H1 (cell line): ENCODE measurements around the gene PELI2. TPM values are rescaled to one million over a fixed set of nuclear protein-coding genes. Genes with fewer than 3 reads are reported as not detected.

Experiments
- CTCF ChIA-PET: fragments of 300-600 bp; sonication (Branson Sonifier 250); formaldehyde crosslinking; loops from one replicate; lab custom pipeline; 2021; ENCODE audit not compliant: partially characterized antibody; lab: Charles Lee
- POLR2A ChIA-PET: fragments of 300-600 bp; sonication (Branson Sonifier 250); formaldehyde crosslinking; loops from one replicate; lab custom pipeline; 2021; ENCODE audit warnings: inconsistent platforms; ENCODE audit not compliant: partially characterized antibody; lab: Charles Lee
- DNase-seq, 2 experiments: peaks; one replicate each; pipeline versions ENCODE4 v3.0.0 to v3.0.0-alpha.2; 2010 to 2022; ENCODE audit warnings: low spot score in 2 of 2, low read depth in 1 of 2, mixed read lengths in 1 of 2
- FAIRE-seq: peaks from 2 replicates; lab custom pipeline; 2011; peaks lifted over from hg19 to GRCh38; lab: Jason Lieb, UNC
- H2AFZ ChIP-seq: 2 replicates; pipeline ENCODE4 v1.8.1; 2012; ENCODE audit warnings: low read length, inconsistent platforms
- H2AK5ac ChIP-seq: 2 replicates; pipeline ENCODE4 v1.6.1; 2013; ENCODE audit warnings: low read depth, low read length
- H2BK120ac ChIP-seq: replicated peaks from 2 replicates; pipeline ENCODE3; 2013; ENCODE audit warnings: low read depth, low read length, inconsistent platforms
- H2BK12ac ChIP-seq: 2 replicates; pipeline ENCODE4 v1.6.1; 2013; ENCODE audit warnings: low read depth, low read length
- H2BK15ac ChIP-seq: 2 replicates; pipeline ENCODE4 v1.6.1; 2013; ENCODE audit warnings: low read length
- H2BK20ac ChIP-seq: 2 replicates; pipeline ENCODE4 v1.6.1; 2013; ENCODE audit warnings: low read length
- H2BK5ac ChIP-seq: 2 replicates; pipeline ENCODE4 v1.6.1; 2013; ENCODE audit warnings: low read depth, low read length
- H3K14ac ChIP-seq: 2 replicates; pipeline ENCODE4 v1.6.1; 2013; ENCODE audit warnings: inconsistent platforms; ENCODE audit not compliant: insufficient read length
- H3K18ac ChIP-seq: 2 replicates; pipeline ENCODE4 v1.6.1; 2013; ENCODE audit warnings: low read length; ENCODE audit errors: extremely low read depth
- H3K23ac ChIP-seq: 2 replicates; pipeline ENCODE4 v1.6.1; 2013; ENCODE audit warnings: inconsistent platforms; ENCODE audit not compliant: insufficient read length
- H3K23me2 ChIP-seq: 2 replicates; pipeline ENCODE4 v1.6.1; 2013; ENCODE audit warnings: low read depth, low read length
- H3K27ac ChIP-seq: 2 replicates; pipeline ENCODE4 v1.6.1; 2011; ENCODE audit warnings: low read depth, low read length, inconsistent platforms
- H3K27me3 ChIP-seq, 4 experiments: replicated peaks in 1 of 4; 1 replicate in 1 of 4; 2 replicates in 3 of 4; pipeline versions ENCODE4 v1.6.1 to v1.8.1; 2011 to 2013; ENCODE audit warnings: low read length in 3 of 4, mild to moderate bottlenecking in 3 of 4, inconsistent platforms in 2 of 4, mixed read lengths in 2 of 4, moderate library complexity in 1 of 4; ENCODE audit not compliant: control insufficient read depth in 3 of 4, insufficient read depth in 3 of 4; ENCODE audit errors: extremely low read depth in 1 of 4
- H3K36me3 ChIP-seq, 4 experiments: 2 replicates each; pipeline versions ENCODE4 v1.6.1 to v1.8.1; 2011 to 2013; ENCODE audit warnings: mild to moderate bottlenecking in 4 of 4, low read length in 3 of 4, moderate library complexity in 2 of 4, control low read depth in 1 of 4, inconsistent platforms in 1 of 4; ENCODE audit not compliant: insufficient read depth in 4 of 4, control insufficient read depth in 2 of 4
- H3K4ac ChIP-seq: replicated peaks from 2 replicates; pipeline ENCODE3; 2013; ENCODE audit warnings: low read length, low read depth, mixed read lengths, inconsistent platforms; ENCODE audit not compliant: insufficient read length
- H3K4me1 ChIP-seq, 4 experiments: replicated peaks in 1 of 4; 1 replicate in 1 of 4; 2 replicates in 3 of 4; pipeline versions ENCODE4 v1.6.1 to v1.8.1; 2011 to 2013; ENCODE audit warnings: low read length in 3 of 4, inconsistent platforms in 2 of 4, mixed read lengths in 1 of 4; ENCODE audit not compliant: insufficient read depth in 4 of 4, control insufficient read depth in 3 of 4
- H3K4me2 ChIP-seq, 2 experiments: 2 replicates each; pipeline versions ENCODE4 v1.6.1 to v1.8.1; 2011 to 2013; ENCODE audit warnings: low read depth in 2 of 2, low read length in 2 of 2, control low read depth in 1 of 2, inconsistent platforms in 1 of 2, mild to moderate bottlenecking in 1 of 2; ENCODE audit not compliant: insufficient read depth in 1 of 2
- H3K4me3 ChIP-seq, 4 experiments: fragments of 200-600, 300-600 bp in 1 of 4; sonication (generic), shearing (Covaris generic), sonication (Bioruptor Twin) in 1 of 4; 2 replicates each; pipeline versions ENCODE4 v1.5.1 to v1.8.1; 2011 to 2016; ENCODE audit warnings: low read length in 4 of 4, low read depth in 3 of 4, control low read depth in 2 of 4, inconsistent platforms in 2 of 4, mild to moderate bottlenecking in 2 of 4, mixed read lengths in 1 of 4, moderate library complexity in 1 of 4; ENCODE audit not compliant: insufficient read depth in 2 of 4; ENCODE audit errors: extremely low read depth in 1 of 4
- H3K56ac ChIP-seq: replicated peaks from 2 replicates; pipeline ENCODE3; 2013; ENCODE audit warnings: low read depth, mild to moderate bottlenecking, mixed read lengths, low read length, inconsistent platforms; ENCODE audit not compliant: insufficient read length
- H3K79me1 ChIP-seq: 2 replicates; pipeline ENCODE4 v1.6.1; 2013; ENCODE audit warnings: low read depth, low read length, control low read depth
- H3K79me2 ChIP-seq, 2 experiments: 2 replicates each; pipeline versions ENCODE4 v1.6.1 to v1.8.1; 2012 to 2013; ENCODE audit warnings: low read length in 2 of 2, mild to moderate bottlenecking in 2 of 2, inconsistent platforms in 1 of 2; ENCODE audit not compliant: insufficient read depth in 2 of 2, control insufficient read depth in 1 of 2
- H3K9ac ChIP-seq, 4 experiments: replicated peaks in 1 of 4; 1 replicate in 1 of 4; 2 replicates in 3 of 4; pipeline versions ENCODE4 v1.6.1 to v1.8.1; 2011 to 2013; ENCODE audit warnings: low read depth in 3 of 4, low read length in 3 of 4, control low read depth in 2 of 4, mild to moderate bottlenecking in 2 of 4, moderate library complexity in 2 of 4, inconsistent platforms in 1 of 4; ENCODE audit errors: extremely low read depth in 1 of 4
- H3K9me3 ChIP-seq, 2 experiments: 2 replicates each; pipeline versions ENCODE4 v1.6.1 to v1.8.1; 2012 to 2013; ENCODE audit warnings: mild to moderate bottlenecking in 2 of 2, moderate library complexity in 2 of 2, control low read depth in 1 of 2, inconsistent platforms in 1 of 2, low read depth in 1 of 2, low read length in 1 of 2, mixed read lengths in 1 of 2; ENCODE audit not compliant: insufficient read depth in 2 of 2
- H4K20me1 ChIP-seq, 2 experiments: replicated peaks in 1 of 2; 2 replicates each; pipeline versions ENCODE3 to v1.8.1; 2011 to 2013; ENCODE audit warnings: inconsistent platforms in 2 of 2, low read length in 2 of 2, mild to moderate bottlenecking in 1 of 2; ENCODE audit not compliant: insufficient read depth in 2 of 2, control insufficient read depth in 1 of 2
- H4K5ac ChIP-seq: 2 replicates; pipeline ENCODE4 v1.6.1; 2013; ENCODE audit warnings: low read length, low read depth, mixed read lengths, inconsistent platforms; ENCODE audit not compliant: insufficient read length
- H4K8ac ChIP-seq: 2 replicates; pipeline ENCODE4 v1.8.0; 2013; ENCODE audit warnings: mild to moderate bottlenecking, moderate library complexity, low read length, inconsistent platforms; ENCODE audit not compliant: insufficient read depth; ENCODE audit errors: extremely low read depth
- H4K91ac ChIP-seq: replicated peaks from 2 replicates; pipeline ENCODE3; 2013; ENCODE audit warnings: low read length, mixed read lengths, inconsistent platforms; ENCODE audit not compliant: insufficient read length
- BACH1 ChIP-seq: IDR thresholded peaks from 2 replicates; pipeline ENCODE4 v1.6.1; 2012; ENCODE audit warnings: low read length, improper control_type of control experiment
- CBX5 ChIP-seq: fragments of 300-800, 300-1000 bp; sonication (generic); IDR thresholded peaks from 2 replicates; pipeline ENCODE4 v1.7.1; 2016; ENCODE audit warnings: antibody characterized with exemption, low read length, low read depth
- CTBP2 ChIP-seq: IDR thresholded peaks from 2 replicates; pipeline ENCODE4 v1.7.0; 2011; ENCODE audit warnings: borderline replicate concordance, mild to moderate bottlenecking, moderate library complexity, mixed read lengths, low read length; ENCODE audit not compliant: insufficient read depth, insufficient read length
- EP300 ChIP-seq, 2 experiments: IDR thresholded peaks; 1 replicate in 1 of 2; 2 replicates in 1 of 2; pipeline ENCODE4 v1.6.1; 2011 to 2012; ENCODE audit warnings: low read depth in 2 of 2, low read length in 2 of 2, mild to moderate bottlenecking in 2 of 2, borderline replicate concordance in 1 of 2, inconsistent platforms in 1 of 2, moderate library complexity in 1 of 2
- EZH2 ChIP-seq: fragments of 200-600 bp; sonication (generic); IDR thresholded peaks from 2 replicates; pipeline ENCODE4 v1.7.1; 2012; ENCODE audit warnings: low read depth, mild to moderate bottlenecking, moderate library complexity, low read length, inconsistent platforms; ENCODE audit not compliant: severe bottlenecking
- HDAC6 ChIP-seq: IDR thresholded peaks from one replicate; pipeline ENCODE4 v1.7.1; 2012; ENCODE audit warnings: low read depth, mild to moderate bottlenecking, inconsistent platforms, low read length, moderate library complexity
- MAFK ChIP-seq: IDR thresholded peaks from 2 replicates; pipeline ENCODE4 v1.6.1; 2012; ENCODE audit warnings: low read depth, mild to moderate bottlenecking, improper control_type of control experiment, low read length
- NRF1 ChIP-seq: IDR thresholded peaks from 2 replicates; pipeline ENCODE4 v1.6.1; 2011; ENCODE audit warnings: mild to moderate bottlenecking, low read depth, low read length, improper control_type of control experiment
- PHF8 ChIP-seq: fragments of 200-600 bp; sonication (generic); conservative IDR thresholded peaks from 2 replicates; pipeline ENCODE4 v1.7.1; 2012; ENCODE audit warnings: low read depth, mild to moderate bottlenecking, inconsistent platforms, low read length, moderate library complexity
- POLR2AphosphoS5 ChIP-seq: IDR thresholded peaks from 2 replicates; pipeline ENCODE4 v1.6.1; 2011; ENCODE audit warnings: low read depth, low read length
- RBBP5 ChIP-seq: IDR thresholded peaks from 2 replicates; pipeline ENCODE4 v1.7.1; 2012; ENCODE audit warnings: low read depth, mild to moderate bottlenecking, inconsistent platforms, low read length, moderate library complexity, borderline replicate concordance
- SP2 ChIP-seq: IDR thresholded peaks from 2 replicates; pipeline ENCODE4 v1.6.1; 2012; ENCODE audit warnings: mild to moderate bottlenecking, low read length, inconsistent platforms
- TAF1 ChIP-seq: IDR thresholded peaks from 2 replicates; pipeline ENCODE4 v1.6.1; 2011; ENCODE audit warnings: mild to moderate bottlenecking, low read depth, low read length
- TEAD4 ChIP-seq: IDR thresholded peaks from 2 replicates; pipeline ENCODE4 v1.6.1; 2012; ENCODE audit warnings: low read depth, low read length, inconsistent platforms, mixed read lengths
- YY1 ChIP-seq: IDR thresholded peaks from 2 replicates; pipeline ENCODE4 v1.6.1; 2011; ENCODE audit warnings: low read depth, mild to moderate bottlenecking, low read length
- WGBS, 2 experiments: shearing (Covaris generic) in 1 of 2; methylation state at CpG; one replicate each; pipeline versions ENCODE4 v1.1.6 to v1.1.7; 2013 to 2015; ENCODE audit warnings: low lambda C conversion rate in 2 of 2, mixed read lengths in 2 of 2, inconsistent platforms in 1 of 2, low coverage in 1 of 2, missing lambda C conversion rate in 1 of 2; ENCODE audit not compliant: insufficient replicate concordance in 2 of 2, insufficient coverage in 1 of 2, insufficient read length in 1 of 2; ENCODE audit errors: extremely low coverage in 1 of 2, missing lambda C conversion rate in 1 of 2; 5-methylcytosine and 5-hydroxymethylcytosine counted together
- polyA plus RNA-seq, 7 experiments: library from polyadenylated mRNA; depleted of rRNA in 3 of 7; stranded (reverse) in 5 of 7; unstranded in 2 of 7; fragments of >200 nt in 5 of 7; fragments of 200-250 nt in 2 of 7; gene quantifications; 1 replicate in 5 of 7; 2 replicates in 1 of 7; 4 replicates in 1 of 7; pipeline versions ENCODE4 v1.2.1 to v1.2.3, GENCODE V29; 2011 to 2013; ENCODE audit warnings: missing spikeins in 2 of 7, mixed read lengths in 2 of 7
- total RNA-seq: library from RNA; stranded (reverse); fragmentation: NEBNext Ultra II Directional; extraction: Animal tissue kit (Norgen Biotek cat#: 25700); gene quantifications from 2 replicates; pipeline ENCODE4 v1.2.1, GENCODE V29; 2021

Gene PELI2
- total and polyA plus RNA-seq, 2 of the 8 experiments (the other 6 are each of a cell fraction or from before 2014, with no cell fraction given), result 14.6 to 25.7 TPM

- peaks cover 5 to 9% of the 10 kb centered on the region in 2 experiments; a peak in 2 of 4 replicates for H3K79me2 ChIP-seq
- no peaks in the 10 kb centered on the region; the same call in 1 of the 2 replicates for H3K23me2 ChIP-seq
- no peak overlapping the region for H3K56ac ChIP-seq
- H2AK5ac ChIP-seq, result peak overlapping the region; percentile 44; the same call in 1 of the 2 replicates
- H3K18ac ChIP-seq, result no peak overlapping the region
- no peaks in the 10 kb centered on the region for H3K27me3 ChIP-seq
- no peak overlapping the region for H3K4me3 ChIP-seq
- H2BK5ac ChIP-seq, result no peak overlapping the region
- ChIA-PET POLR2A (no interaction called here), CTCF (no interaction called here)
- DNase-seq, result no peak
- H3K4ac ChIP-seq, result no peak overlapping the region
- no peaks in the 10 kb centered on the region for H3K36me3 ChIP-seq
- no peak overlapping the region for H4K91ac ChIP-seq
- H2BK20ac ChIP-seq, result no peak overlapping the region
- no peak overlapping the region for H4K8ac ChIP-seq
- H2BK12ac ChIP-seq, result peak overlapping the region; percentile 82
- no peak overlapping the region for H2BK120ac ChIP-seq
- 82% methylated on average over 2 of the region's 2 CpGs; no CpG with 5 or more reads in 1 of the 2 experiments for WGBS, 2 experiments
- no peak overlapping the region for H4K5ac ChIP-seq
- no peak overlapping the region for H2BK15ac ChIP-seq
- FAIRE-seq, result no peak
- H3K79me1 ChIP-seq, result peaks cover 6% of the 10 kb centered on the region
- H3K9ac ChIP-seq, result no peak overlapping the region
- no peak overlapping the region for H3K4me2 ChIP-seq
- no peaks in the 10 kb centered on the region for H3K9me3 ChIP-seq
- H3K4me1 ChIP-seq, result peaks cover 0 to 4% (median 2%) of the 10 kb centered on the region in 4 experiments; a peak in 1 of 7 replicates
- H3K27ac ChIP-seq, result no peak overlapping the region
- H2AFZ ChIP-seq, result no peak overlapping the region
- no peak overlapping the region for H3K23ac ChIP-seq
- H4K20me1 ChIP-seq, result peaks cover 0 to 2% of the 10 kb centered on the region in 2 experiments
- H3K14ac ChIP-seq, result no peak overlapping the region
- TF ChIP-seq SP2 (no peak), CTBP2 (no peak), PHF8 (no peak), RBBP5 (no peak), POLR2AphosphoS5 (no peak), HDAC6 (no peak), YY1 (no peak), MAFK (no peak), TEAD4 (no peak), BACH1 (no peak), EZH2 (no peak), TAF1 (no peak), EP300 (IDR thresholded peaks at IDR 0.05; ENCODE audit: borderline replicate concordance in 1 of 2, low read depth in 2 of 2, low read length in 2 of 2) (no peak), CBX5 (no peak), NRF1 (no peak)
Measured at GRCh38 chr14:56198438-56198837, 80.2 kb downstream of the PELI2 start.
